HL-60 (cell line): ENCODE results near the gene PTPRK.

ENCODE experiments used
- DNase-seq, 2 experiments: peaks; one replicate each; pipeline ENCODE4 v3.0.0-alpha.2; 2010 to 2020; ENCODE audit warnings: low read depth in 1 of 2, low spot score in 1 of 2
- H3K27ac ChIP-seq: fragments of 250-450 bp; sonication (Bioruptor Pico); replicated peaks from 2 replicates; pipeline ENCODE4 v1.5.1; 2020; ENCODE audit warnings: mild to moderate bottlenecking, moderate library complexity
- H3K27me3 ChIP-seq: fragments of 250-450 bp; sonication (Bioruptor Pico); 2 replicates; pipeline ENCODE4 v1.5.1; 2021; ENCODE audit warnings: mild to moderate bottlenecking, moderate library complexity; ENCODE audit not compliant: insufficient read depth, poor library complexity, severe bottlenecking
- H3K4me3 ChIP-seq: replicated peaks from 2 replicates; pipeline ENCODE4 v1.5.1; 2011; ENCODE audit warnings: mild to moderate bottlenecking, control low read depth, low read length; ENCODE audit not compliant: insufficient read depth
- CTCF ChIP-seq: IDR thresholded peaks from one replicate; pipeline ENCODE4 v1.5.1; 2011; ENCODE audit warnings: low read length, control low read depth, inconsistent platforms; ENCODE audit not compliant: insufficient read depth
- GABPA ChIP-seq: IDR thresholded peaks from 2 replicates; pipeline ENCODE4 v1.6.1; 2012; ENCODE audit warnings: low read depth
- POLR2AphosphoS5 ChIP-seq: IDR thresholded peaks from 2 replicates; pipeline ENCODE4 v1.6.1; 2012; ENCODE audit warnings: low read depth
- REST ChIP-seq: IDR thresholded peaks from 2 replicates; pipeline ENCODE4 v1.6.1; 2012; ENCODE audit warnings: low read depth; ENCODE audit not compliant: insufficient replicate concordance
- SPI1 ChIP-seq: IDR thresholded peaks from 2 replicates; pipeline ENCODE4 v1.6.1; 2012; ENCODE audit warnings: low read depth, mild to moderate bottlenecking, borderline replicate concordance

PTPRK gene

GRCh38 chr6:128053109-128053508, 467.3 kb downstream of the PTPRK start:
- TF ChIP-seq CTCF (no peak), SPI1 (no peak), POLR2AphosphoS5 (no peak), REST (no peak), GABPA (no peak)
- H3K4me3 ChIP-seq: no peak overlapping the region
- no peak for DNase-seq
- no peak overlapping the region for H3K27ac ChIP-seq
- H3K27me3 ChIP-seq: no peaks in the 10 kb centered on the region

GRCh38 chr6:128047989-128048388, 472.4 kb downstream of the PTPRK start:
- no peak for DNase-seq
- no peak overlapping the region for H3K27ac ChIP-seq
- no peak for TF ChIP-seq SPI1
- no peak for TF ChIP-seq CTCF
- no peak for TF ChIP-seq GABPA
- H3K4me3 ChIP-seq: no peak overlapping the region
- no peaks in the 10 kb centered on the region for H3K27me3 ChIP-seq

GRCh38 chr6:128046033-128046432, 474.4 kb downstream of the PTPRK start:
- TF ChIP-seq POLR2AphosphoS5 (no peak), GABPA (no peak), CTCF (no peak), SPI1 (no peak), REST (no peak)
- DNase-seq: no peak
- no peak overlapping the region for H3K27ac ChIP-seq
- no peaks in the 10 kb centered on the region for H3K27me3 ChIP-seq
- no peak overlapping the region for H3K4me3 ChIP-seq

GRCh38 chr6:128039543-128039942, 480.9 kb downstream of the PTPRK start:
- no peak for DNase-seq
- H3K27me3 ChIP-seq: no peaks in the 10 kb centered on the region
- no peak overlapping the region for H3K27ac ChIP-seq
- TF ChIP-seq POLR2AphosphoS5: no peak
- TF ChIP-seq REST: no peak
- no peak for TF ChIP-seq GABPA
- TF ChIP-seq SPI1: no peak
- no peak for TF ChIP-seq CTCF
- H3K4me3 ChIP-seq: no peak overlapping the region
